Transverse colon (tissue), 4 donors: ENCODE data around the gene EGLN2.
"Not testable (repeated sequence)": the region's sequence is repeated elsewhere in the genome, so short reads cannot be mapped to it uniquely, and the experiment has no call there.

Source experiments
- CTCF ChIP-seq, 5 experiments: fragments of 200-600 bp in 3 of 5; fragments of 450-650 bp in 2 of 5; sonication (generic) in 3 of 5; IDR thresholded peaks; 1 replicate in 2 of 5; 2 replicates in 3 of 5; pipeline ENCODE4 v1.5.1; 2016 to 2017; ENCODE audit warnings: antibody characterized with exemption in 5 of 5, inconsistent platforms in 3 of 5, mild to moderate bottlenecking in 2 of 5, moderate library complexity in 1 of 5
- POLR2AphosphoS5 ChIP-seq, 3 donors: sonication (generic); formaldehyde crosslinking; IDR thresholded peaks; one replicate each; pipeline ENCODE4 v1.6.1; 2016; ENCODE audit warnings: antibody characterized with exemption in 3 of 3

GRCh38 chr19:40784146-40784545 is 14.8 kb upstream of the EGLN2 start:
- TF ChIP-seq POLR2AphosphoS5, CTCF (IDR thresholded peaks at IDR 0.05): not testable (repeated sequence)
